GM19328 (cell line): ENCODE data around the gene G6PD.
"Not testable (repeated sequence)": the region's sequence is repeated elsewhere in the genome, so short reads cannot be mapped to it uniquely, and the experiment has no call there.

Experiments used
- ATAC-seq: cut with Tn5 transposase; IDR thresholded peaks from one replicate; pipeline ENCODE4 v1.9.1; 2021; ENCODE audit warnings: mild to moderate bottlenecking, moderate library complexity; ENCODE audit not compliant: unreplicated experiment

The G6PD gene

DNA sequence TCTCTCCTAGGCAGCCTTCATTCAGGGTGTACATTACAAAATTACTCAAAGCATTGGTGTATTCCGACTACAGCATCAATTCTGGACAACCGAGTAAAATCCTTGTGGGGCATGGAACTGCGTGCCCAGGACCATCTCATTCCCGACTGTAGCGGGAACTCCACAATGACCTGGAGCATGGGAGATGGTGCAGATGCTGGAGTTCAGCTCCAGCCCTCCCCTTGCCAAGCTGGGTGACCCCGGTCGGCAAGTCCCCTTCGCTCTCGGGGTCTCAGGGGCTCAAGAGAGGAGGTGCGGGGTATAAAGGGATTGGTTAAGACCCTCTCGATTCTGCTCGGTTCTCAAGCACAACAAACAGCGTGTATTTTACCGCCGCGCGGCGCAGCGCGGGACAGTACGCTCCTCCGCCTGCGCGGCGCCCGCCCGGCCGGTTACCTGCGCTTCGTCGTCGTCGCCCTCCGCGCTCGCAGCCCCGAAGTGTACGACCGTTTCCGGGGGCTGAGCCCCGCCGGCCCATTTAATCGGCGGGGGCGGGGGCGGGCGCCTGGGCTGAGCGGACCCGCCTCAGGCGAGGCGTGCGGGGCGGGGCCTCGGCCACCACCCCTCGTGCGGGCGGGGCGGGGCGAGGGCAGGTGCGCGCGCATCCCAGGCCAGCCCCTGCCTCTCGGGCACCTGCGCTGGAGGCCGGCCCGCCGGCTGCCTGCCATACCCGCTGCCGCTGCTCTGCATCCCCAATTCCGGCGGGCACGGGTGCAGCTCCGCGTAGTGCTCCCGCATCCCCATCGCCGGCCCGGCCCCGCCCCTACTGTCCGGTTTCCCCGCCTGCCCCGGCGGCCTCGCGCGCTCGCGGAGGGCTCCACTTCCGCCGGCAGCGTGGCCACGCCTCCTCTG, at the start of gene G6PD:
Gene G6PD, minus strand, starts transcription at position 493 of the 891 bp plus-strand sequence. CDS start 691 bp downstream, outside the sequence.
- ATAC-seq: peak; percentile 44

DNA sequence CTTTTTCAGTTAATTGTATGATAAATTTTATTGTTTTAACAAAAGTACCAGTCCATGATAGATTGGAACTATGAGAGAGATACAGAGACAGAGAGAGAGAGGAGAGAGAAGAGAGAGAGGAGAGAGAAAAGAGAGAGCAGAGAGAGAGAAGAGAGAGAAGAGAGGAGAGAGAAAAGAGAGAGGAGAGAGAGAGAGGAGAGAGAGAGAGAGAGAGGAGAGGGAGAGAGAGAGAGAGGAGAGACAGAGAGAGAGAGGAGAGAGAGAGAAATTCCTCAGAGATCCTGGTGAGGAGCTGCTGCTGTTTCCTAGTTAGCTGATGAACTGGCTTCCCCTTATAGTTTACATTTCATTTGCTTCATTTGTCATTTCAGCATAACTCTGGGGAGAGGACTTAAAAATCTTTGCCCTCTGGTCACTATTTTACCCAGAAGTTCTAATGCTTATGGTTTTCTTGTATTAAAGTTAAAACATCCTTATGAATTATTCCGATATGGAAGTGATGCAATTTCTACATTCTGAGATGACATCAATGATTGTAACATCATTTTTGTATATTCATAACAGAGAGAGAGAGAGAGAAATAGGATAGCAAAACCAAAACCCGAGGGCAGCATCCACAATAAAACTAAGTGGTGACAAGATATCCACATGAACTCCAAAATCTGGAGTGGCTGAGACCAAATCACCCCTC, 49.1 kb upstream of the G6PD start:
- ATAC-seq: no peak

DNA sequence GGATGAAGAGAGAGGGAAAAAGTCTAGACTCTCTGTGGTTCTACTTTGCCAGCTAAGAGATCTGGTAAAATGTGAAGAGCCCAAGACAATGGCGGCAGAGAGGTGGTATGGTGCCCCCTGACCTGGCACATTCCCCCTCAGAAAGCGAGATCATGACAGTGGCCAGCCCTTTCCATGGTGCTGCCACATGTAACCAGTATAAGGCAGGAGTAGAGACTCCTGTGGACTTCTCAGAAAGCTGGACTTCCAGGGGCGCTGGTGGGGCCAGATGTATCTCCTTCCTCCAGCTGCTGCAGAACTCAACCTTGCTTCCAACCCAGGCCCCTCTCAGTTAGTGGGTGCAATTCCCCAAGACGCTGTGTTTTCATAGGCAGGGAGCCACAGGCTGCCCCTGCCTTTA, 47.8 kb upstream of the G6PD start:
- ATAC-seq: no peak

DNA sequence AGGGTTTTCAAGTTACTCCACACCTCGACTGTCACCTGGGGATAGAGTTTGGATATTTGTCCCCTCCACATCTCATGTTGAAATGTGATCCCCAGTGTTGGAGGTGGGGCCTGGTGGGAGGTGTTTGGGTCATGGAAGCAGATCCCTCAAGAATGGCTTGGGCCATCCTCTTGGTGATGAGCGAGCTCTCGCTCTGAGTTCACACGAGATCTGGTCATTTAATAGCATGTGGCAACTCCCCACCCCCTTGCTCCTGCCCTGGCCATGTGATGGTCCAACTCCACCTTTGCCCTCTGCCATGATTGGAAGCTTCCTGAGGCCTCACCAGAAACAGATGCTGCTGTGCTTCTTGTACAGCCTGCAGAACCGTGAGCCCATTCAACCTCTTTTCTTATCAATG, 46.6 kb upstream of the G6PD start:
- no peak for ATAC-seq

DNA sequence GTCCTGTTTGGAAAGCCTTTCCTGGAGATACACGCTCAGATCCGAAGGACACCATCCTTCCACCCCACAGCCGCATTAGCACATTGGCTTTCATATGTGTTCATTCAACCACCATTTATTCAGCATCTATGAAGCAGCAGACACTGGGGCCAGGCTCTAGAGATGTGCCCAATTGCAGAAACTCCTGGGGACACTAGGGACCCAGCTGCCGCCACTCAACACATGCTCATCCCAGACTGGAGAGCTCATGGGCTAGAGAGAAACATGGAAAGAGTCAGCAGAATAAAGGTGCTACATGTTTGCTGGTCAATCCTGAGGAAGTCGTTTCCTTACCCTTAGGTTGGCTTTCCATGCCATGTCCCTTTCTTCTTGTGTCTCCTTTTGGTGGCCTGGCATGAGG, 45.9 kb upstream of the G6PD start:
- no peak for ATAC-seq

DNA sequence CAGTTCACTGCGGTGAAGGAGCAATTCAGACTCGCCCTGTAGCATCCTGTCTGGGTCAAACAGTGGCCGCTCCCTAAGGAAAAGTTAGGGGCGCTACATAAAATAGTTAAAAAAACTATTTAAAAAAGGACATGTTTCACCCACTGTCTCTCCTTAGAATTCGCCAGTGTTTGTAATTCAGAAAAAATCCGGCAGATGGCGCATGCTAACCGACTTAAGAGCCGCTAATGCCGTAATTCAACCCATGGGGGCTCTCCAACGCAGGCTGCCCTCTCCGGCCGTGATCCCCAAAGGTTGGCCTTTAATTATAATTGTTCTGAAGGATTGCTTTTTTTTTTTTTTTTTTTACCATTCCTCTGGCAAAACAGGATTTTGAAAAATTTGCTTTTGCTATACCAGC, 43.8 kb upstream of the G6PD start:
- not testable (repeated sequence) for ATAC-seq

DNA sequence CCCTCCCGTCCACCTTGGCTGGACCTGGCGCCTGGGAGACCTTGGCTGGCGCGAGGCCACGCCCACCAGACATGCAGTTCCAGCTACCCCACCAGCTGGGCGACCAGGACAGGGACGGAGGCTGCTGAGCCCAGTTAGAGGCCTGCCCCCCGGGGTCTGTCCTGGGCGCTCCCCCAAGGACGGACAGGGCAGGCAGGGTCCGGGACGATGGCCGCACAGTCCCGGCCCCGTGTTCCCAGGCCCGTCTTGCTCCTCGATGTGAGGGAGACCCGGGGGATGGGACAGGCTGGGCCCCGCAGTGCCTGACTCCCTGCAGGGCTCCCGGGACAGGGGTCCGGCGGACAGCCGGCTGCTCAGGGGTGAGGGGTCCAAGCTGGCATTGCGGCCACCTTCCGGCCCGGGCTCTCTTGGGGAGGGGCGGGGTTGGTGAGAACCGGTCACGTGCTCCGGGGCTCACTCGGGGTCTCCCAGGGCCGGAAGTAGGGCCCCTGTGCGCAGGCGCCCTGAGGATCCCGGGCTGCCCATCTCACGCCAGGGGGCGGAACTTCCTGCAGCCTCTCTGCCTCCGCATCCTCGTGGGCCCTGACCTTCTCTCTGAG, 38.0 kb upstream of the G6PD start, which contains the start of gene CTAG1A:
Gene CTAG1A, plus strand, starts transcription at position 549 of the 599 bp plus-strand sequence. CDS start 74 bp downstream, outside the sequence.
- ATAC-seq: not testable (repeated sequence)

DNA sequence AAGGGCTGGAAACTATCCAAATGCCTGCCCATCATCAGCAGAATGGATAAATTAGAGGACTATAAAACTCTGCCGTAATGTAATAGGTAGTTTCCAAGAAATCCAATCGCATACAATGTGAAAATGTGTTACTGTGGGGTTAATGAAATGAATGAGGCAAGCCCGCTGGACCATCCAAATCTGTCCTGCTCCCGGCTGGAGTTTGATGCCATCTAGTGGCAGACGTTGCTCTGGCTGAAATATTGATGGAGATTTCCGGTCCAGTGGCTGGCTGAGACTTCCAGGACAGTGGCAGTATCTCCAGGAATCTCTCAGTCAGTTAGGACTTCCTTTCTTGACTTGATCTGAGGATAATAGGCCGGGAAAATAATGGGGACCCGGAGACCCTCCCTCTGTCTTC, 36.3 kb upstream of the G6PD start:
- ATAC-seq: not testable (repeated sequence)

DNA sequence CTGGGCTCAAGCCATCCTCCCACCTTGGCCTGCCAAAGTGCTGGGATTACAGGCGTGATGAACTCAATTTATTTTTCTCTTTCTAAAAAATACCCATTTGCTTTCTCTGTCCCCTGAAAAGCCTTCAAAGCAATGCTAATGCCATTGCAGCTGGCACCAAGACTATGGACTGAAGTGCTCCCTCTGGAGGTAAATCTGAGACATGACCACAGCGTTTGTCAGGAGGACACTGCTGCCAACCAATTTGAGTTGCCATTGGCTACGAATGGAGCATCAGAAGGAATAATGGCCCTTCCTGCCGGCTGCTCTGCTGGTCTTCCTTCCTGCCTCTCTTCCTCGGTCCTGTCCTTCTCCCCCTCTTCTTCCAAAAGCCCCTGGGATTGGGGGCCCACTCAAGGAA, 28.4 kb upstream of the G6PD start:
- ATAC-seq: not testable (repeated sequence)

DNA sequence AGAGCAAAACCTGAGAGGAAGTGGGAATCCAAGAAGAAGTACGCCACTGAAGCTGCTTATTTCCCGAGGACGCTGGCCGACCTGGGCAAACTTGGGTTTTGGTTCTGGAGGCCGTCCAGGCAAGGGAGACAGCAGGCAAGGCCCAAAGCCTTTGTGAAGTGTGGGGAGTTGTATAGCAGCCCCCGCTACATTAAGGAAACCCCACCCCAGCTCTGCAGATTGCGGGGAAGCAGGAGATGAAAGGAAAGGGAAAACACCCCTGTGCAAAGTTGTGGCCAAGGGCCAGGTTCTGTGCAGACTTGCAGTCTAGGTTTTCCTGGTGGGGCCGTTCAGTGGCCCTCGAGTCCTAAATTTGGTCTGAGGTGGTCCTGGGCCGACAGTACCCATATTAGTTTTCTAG, 26.4 kb upstream of the G6PD start:
- not testable (repeated sequence) for ATAC-seq

DNA sequence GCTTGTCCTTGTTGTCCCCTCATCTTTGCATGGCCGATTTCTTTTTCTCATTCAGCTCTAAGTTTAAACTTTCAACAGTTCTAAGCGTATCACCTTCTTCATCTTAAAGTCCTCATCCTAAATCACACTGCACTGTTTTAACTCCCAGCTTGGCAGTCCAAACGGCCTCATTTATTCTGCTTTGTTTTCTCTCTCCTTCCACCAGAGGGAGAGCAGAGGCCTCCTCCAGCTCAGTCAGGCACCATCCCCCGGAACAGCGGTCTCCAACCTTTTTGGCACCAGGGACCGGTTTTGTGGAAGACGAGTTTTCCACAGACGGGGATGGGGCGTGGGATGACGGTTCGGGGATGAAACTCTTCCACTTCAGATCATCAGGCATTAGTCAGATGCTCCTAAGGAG, 23.7 kb upstream of the G6PD start:
- not testable (repeated sequence) for ATAC-seq

DNA sequence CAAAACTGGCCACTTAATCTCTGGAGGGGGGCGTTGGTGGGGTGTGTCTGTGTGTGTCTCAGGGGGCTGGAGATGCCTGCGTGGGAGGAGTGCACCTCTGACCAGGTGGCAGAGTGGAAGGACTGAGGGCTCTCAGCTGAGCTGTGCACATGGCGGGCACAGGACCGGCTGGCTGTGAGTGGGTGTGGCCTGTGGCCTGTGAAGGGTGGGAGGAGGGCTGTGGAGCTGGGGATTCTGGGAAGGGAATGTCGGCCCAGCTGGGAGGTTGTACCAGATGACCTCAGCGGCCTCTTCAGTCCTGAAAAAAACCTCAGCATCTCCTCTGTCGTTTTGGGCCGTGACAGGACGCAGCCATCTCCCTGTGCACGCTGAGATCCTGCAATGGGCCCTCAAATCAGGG, 15.6 kb upstream of the G6PD start:
- ATAC-seq: not testable (repeated sequence)

DNA sequence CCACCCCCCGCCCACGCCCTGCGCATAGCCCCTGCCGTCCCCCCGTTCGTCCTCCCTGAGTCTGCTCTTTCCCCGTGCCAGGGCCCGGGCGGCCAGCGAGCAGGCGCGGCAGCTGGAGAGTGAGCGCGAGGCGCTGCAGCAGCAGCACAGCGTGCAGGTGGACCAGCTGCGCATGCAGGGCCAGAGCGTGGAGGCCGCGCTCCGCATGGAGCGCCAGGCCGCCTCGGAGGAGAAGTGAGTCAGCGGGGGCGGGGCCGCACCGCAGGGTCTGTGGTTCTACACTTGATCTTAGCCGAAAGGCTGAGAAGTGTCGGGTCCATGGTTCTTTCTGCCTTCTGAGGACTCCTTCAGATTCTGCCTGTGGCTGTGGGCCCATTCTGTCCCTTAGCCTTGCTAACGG, 13.7 kb upstream of the G6PD start:
- not testable (repeated sequence) for ATAC-seq

DNA sequence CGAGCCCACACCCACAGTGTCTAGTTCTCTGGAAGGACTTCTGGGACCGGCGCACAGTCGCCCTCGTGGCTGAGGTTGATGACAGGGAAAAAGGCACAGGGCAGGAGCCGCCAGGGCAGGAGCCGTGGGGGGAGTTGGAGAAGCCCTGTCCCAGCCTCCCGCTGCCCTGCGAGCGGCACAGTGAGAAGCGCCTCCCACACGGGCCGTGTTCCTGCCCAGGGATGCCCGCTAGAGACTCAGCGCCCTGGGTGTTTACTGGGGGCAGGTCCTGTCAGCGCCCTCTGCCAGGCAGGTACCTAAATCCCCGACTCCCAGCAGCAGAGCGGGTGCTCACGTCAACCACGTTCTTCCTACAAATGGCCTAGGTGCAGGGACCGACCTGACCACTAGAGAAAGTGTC, 12.2 kb upstream of the G6PD start:
- not testable (repeated sequence) for ATAC-seq

DNA sequence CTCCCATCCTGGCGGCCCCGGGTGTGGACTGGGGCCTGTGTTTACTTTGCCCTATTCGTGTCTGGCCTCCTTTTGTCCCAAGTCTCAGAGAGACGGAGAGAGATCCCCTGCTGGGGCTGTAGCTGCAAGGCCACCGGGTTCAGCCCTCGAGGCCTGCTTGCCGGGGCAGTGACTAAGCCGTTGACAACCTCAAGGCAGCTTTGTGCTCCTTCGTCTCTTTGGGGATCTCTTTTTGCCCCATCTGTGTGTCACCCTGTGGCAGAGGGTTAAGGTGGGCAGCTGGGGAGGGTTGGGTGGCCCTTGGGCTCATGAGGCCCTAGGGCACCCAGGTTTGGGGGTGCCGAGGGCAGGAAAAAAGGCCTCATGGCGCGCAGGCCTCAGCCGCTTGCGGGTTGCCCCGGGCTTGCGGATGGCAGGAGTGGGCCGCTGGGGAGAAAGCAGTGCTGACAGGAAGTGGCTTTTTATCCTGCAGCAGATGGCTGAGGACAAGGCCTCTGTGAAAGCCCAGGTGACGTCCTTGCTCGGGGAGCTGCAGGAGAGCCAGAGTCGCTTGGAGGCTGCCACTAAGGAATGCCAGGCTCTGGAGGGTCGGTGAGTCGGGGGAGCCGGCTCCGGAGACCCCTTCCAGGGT, 11.5 kb upstream of the G6PD start:
- not testable (repeated sequence) for ATAC-seq

DNA sequence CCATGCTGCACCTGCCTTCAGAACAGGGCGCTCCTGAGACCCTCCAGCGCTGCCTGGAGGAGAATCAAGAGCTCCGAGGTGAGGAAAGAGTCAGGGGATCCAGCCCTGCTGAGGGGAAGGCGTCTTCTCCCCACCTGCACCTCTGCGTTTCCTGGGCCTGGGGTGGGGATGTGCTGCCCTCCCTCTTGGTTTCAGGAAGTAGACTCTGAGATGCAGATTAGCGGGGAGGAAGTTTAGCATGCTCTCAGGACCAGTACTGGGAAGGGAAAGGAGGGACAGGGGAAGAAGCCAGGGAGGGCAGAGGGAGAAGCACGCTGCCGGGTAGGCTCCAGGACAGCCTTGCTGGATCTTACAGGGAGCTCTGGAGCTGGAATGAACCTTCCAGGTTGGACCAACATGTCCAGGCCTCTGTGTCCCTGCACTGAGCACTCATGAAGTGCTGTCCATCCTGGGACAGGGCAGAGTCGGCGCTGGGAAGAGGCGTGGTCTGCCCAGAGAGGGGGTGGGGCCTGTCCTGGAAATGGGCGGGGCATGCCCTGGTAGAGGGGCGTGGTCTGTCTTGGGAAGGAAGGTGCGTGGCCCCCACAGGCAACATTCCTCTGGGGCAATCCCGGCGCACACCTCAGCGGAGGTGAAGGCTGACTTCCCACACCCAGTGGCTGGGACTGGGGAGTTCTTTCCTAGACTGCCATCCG, 5.6 kb upstream of the G6PD start:
- ATAC-seq: not testable (repeated sequence)

DNA sequence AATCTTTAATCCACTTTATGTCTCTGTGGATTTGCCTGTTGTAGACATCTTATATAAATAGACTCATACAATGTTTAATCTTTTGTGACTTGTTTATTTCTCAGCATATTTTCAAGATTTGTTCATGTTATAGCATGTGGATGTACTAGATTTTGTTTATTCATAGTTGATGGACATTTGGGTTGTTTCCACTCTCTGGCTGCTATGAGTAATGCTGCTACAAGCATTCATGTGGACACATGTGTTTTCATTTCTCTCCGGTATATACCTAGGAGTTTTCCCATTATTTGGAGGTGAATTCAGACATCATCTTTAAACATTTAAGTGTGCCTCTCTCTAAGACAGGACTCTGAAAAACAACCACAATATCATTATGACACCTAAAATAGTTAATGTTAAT, 3.1 kb upstream of the G6PD start:
- no peak for ATAC-seq

DNA sequence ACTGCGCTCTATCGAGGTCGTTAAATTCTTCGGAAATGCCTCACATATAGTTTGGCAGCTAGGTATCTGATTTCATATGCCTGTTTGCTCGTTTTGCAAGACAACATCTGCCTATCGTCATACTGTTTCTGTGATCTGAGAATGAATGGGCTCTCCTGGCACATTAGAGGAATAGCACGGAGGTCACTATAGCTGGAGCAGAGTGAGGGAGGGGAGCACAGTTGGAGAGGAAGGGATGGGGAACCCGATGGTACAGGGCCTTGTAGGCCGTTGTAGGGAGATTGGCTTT, 1.3 kb upstream of the G6PD start:
- no peak for ATAC-seq

DNA sequence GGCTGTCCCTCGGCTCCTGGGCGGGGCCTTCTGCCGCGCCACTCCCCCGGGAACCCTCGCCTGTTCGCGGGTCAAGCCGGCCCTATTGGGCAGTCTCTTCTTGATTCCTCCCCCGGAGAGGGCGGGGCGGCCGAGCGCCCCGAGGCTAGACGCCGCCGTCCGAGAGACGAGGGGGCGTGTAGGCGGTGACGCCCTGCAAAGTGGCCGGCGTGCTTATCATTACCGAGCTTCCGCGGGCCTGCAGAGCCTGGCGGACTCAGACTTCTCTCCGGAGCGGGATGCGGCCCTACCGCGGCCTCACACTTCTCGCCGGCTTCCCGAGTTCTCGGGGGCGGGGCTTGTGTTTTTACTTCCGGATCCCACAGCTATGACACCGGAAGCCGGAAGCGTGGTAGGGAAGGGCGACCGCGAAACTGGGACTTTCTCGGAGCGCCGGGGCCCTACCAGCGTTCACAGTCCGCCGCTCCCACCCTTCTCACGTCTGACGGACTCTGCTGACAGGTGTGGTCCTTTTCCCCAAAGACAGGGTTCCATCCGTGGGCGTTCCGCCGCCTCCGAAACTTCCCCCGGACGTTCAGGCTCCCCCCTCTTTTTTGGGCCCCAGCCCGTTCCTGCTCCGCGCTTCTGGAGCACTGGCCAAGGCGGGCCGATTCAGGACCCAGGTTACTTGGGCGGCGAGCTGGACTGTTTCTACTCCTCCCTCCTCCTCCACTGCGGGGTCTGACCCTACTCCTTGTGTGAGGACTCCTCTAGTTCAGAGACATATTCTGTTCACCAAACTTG, 790 bp upstream of the G6PD start, which contains the start of gene IKBKG:
Gene IKBKG, plus strand, starts transcription at position 376 of the 783 bp plus-strand sequence. CDS start 4,383 bp downstream, outside the sequence.
- ATAC-seq: peak; percentile 68
